Psoas muscle (tissue), 8 donors: Measurements from ENCODE around the gene OST4. TPM values are rescaled to one million over a fixed set of nuclear protein-coding genes. Genes with fewer than 3 reads are reported as not detected.
"Not testable (repeated sequence)": the region's sequence is repeated elsewhere in the genome, so short reads cannot be mapped to it uniquely, and the experiment has no call there.

Experiments
- ATAC-seq, 4 donors: fragments of 200-7000 bp; cut with Tn5 transposase; one replicate each; pipeline ENCODE4 v1.9.1; 2020; ENCODE audit warnings: moderate library complexity in 3 of 4, mild to moderate bottlenecking in 2 of 4
- DNase-seq, 2 donors: peaks; one replicate each; pipeline ENCODE4 v3.0.0-alpha.2; 2020
- H3K27ac ChIP-seq: fragments of 200-600 bp; one replicate; pipeline ENCODE4 v1.8.0; 2022
- H3K27me3 ChIP-seq, 3 donors: fragments of 200-600 bp in 1 of 3; one replicate each; pipeline versions ENCODE4 v1.6.1 to v1.8.0; 2013 to 2022; ENCODE audit warnings: low read length in 2 of 3, mild to moderate bottlenecking in 2 of 3, moderate library complexity in 1 of 3; ENCODE audit not compliant: insufficient read depth in 3 of 3
- H3K36me3 ChIP-seq, 2 donors: fragments of 200-600 bp in 1 of 2; one replicate each; pipeline versions ENCODE4 v1.6.1 to v1.8.0; 2013 to 2022; ENCODE audit warnings: low read depth in 1 of 2, mild to moderate bottlenecking in 1 of 2, moderate library complexity in 1 of 2; ENCODE audit not compliant: insufficient read depth in 1 of 2
- H3K4me1 ChIP-seq: fragments of 200-600 bp; one replicate; pipeline ENCODE4 v1.8.0; 2022
- H3K4me3 ChIP-seq: fragments of 200-600 bp; one replicate; pipeline ENCODE4 v1.8.0; 2022; ENCODE audit warnings: mild to moderate bottlenecking
- H3K9me3 ChIP-seq: fragments of 200-600 bp; one replicate; pipeline ENCODE4 v1.8.0; 2022
- WGBS, 3 donors: extraction: QIAGEN DNeasy Blood & Tissue Kit; methylation state at CpG; one replicate each; pipeline versions ENCODE4 v1.1.6 to v1.1.7; 2013; 5-methylcytosine and 5-hydroxymethylcytosine counted together
- intact Hi-C, 2 donors: fragments of 100-400 bp; cut with DNase I; formaldehyde crosslinking; loops; one replicate each; pipeline versions ENCODE4 v1.11.0 to v1.14.2; 2022
- long read RNA-seq, 2 donors: library from polyadenylated mRNA; unstranded; transcript quantifications; one replicate each; pipeline ENCODE4 v2.0.0, GENCODE V29; 2021
- polyA plus RNA-seq, 3 donors: library from polyadenylated mRNA; stranded (reverse); fragments of 200-250 nt; gene quantifications; one replicate each; pipeline ENCODE4 v1.2.3, GENCODE V29; 2013
- total RNA-seq, 4 donors: library from RNA; stranded (reverse); fragmentation: NEBNext Ultra II Directional in 2 of 4; extraction: Animal tissue kit (Norgen Biotek cat#: 25700) in 2 of 4; gene quantifications; one replicate each; pipeline versions ENCODE4 v1.2.1 to v1.2.4, GENCODE V29; 2021 to 2023
- TF ChIP-seq, protein P1 (sequence below): fragments of 200-600 bp; IDR thresholded peaks from one replicate; pipeline ENCODE4 v1.8.0; 2022; ENCODE audit warnings: antibody characterized with exemption
- donor health status: healthy with polysubstance abuse.
- donor health status: DM: no; HTN: no; CAD: no; lungs with moderate emphysema.
- donor health status: Bipolar disorder and iron deficiency.
- donor health status: healthy.
- donor health status: DM: yes; HTN: yes; CAD: no.
- donor health status: DM: no; HTN: no; CAD: no.
- donor health status: DM: no; HTN: no; CAD: no.
- donor health status: DM: yes; HTN: yes; CAD: no.

The OST4 gene
- total RNA-seq (100 to 1,000 TPM; 186 to 304 (median 236) TPM), polyA plus RNA-seq (100 to 1,000 TPM; 259 to 396 (median 306) TPM)
- long read RNA-seq, donor 1, transcript OST4-203 (3 exons, 561 nt): major isoform, 100 of 109 reads
- long read RNA-seq, donor 1, transcript OST4-201 (2 exons, 559 nt): minor isoform, 6 of 109 reads
- long read RNA-seq, donor 1, partial matches to known transcripts: 2 of 109 reads
- long read RNA-seq, donor 1, other reads (novel, unspliced or antisense): 1 of 109 reads
- long read RNA-seq, donor 2, transcript OST4-203 (3 exons, 561 nt): major isoform, 112 of 114 reads
- long read RNA-seq, donor 2, partial matches to known transcripts: 0 of 114 reads
- long read RNA-seq, donor 2, other reads (novel, unspliced or antisense): 1 of 114 reads

DNA sequence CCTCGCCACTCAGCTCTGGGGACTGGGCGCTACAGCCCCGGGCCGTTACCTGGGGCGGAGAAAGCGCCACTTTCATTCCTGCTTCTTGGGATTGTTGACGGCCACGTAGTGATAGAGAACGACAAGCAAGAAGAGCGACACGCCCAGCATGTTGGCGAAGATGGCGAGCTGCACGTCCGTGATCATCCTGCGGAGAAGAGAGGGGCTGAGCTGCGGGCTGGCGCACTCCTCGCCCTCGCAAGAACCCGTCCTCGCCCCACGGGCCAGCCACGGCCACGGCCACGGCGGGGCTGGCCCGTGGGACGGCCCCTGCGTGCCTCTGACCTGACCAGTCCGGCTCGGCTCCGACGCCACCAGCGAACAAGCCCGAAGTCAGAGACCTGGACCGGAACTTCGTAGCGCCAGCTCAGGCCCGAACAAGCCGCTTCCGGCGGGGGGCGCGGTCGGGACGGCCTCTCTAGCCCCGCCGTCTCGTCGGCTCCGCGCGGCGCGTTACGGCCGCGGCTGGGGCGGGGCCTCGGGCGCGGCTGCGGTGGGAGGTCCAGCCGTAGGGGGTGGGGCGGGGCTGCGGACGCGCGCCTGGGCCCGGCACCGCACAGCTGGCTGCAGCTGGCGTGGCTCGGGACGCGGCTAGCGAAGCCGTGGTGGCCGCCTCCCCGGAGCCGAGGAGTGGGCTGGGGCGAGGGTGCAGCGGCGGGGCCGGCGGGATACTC, at the start of gene OST4:
Gene OST4, minus strand, starts transcription at position 378 of the 713 bp plus-strand sequence.
- H3K4me3 ChIP-seq: peak within 1 kb of the TSS; percentile 90
- H3K36me3 ChIP-seq: peaks cover 6 to 36% of the 10 kb centered on the region in 2 donors
- H3K9me3 ChIP-seq: no peaks in the 10 kb centered on the region
- peaks cover 16% of the 10 kb centered on the region for H3K4me1 ChIP-seq
- H3K27ac ChIP-seq: peak within 1 kb of the TSS; percentile 88
- 1% methylated on average over 50 to 86 of the region's 86 CpGs for WGBS, 3 donors
- TF ChIP-seq, protein P1, sequence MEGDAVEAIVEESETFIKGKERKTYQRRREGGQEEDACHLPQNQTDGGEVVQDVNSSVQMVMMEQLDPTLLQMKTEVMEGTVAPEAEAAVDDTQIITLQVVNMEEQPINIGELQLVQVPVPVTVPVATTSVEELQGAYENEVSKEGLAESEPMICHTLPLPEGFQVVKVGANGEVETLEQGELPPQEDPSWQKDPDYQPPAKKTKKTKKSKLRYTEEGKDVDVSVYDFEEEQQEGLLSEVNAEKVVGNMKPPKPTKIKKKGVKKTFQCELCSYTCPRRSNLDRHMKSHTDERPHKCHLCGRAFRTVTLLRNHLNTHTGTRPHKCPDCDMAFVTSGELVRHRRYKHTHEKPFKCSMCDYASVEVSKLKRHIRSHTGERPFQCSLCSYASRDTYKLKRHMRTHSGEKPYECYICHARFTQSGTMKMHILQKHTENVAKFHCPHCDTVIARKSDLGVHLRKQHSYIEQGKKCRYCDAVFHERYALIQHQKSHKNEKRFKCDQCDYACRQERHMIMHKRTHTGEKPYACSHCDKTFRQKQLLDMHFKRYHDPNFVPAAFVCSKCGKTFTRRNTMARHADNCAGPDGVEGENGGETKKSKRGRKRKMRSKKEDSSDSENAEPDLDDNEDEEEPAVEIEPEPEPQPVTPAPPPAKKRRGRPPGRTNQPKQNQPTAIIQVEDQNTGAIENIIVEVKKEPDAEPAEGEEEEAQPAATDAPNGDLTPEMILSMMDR: no peak
- H3K27me3 ChIP-seq: no peaks in the 10 kb centered on the region
- intact Hi-C loops: loop anchor here in 1 of 2 donors (2.0 kb wide), 1 partner anchor 19 kb away; no protein-coding TSS in a partner anchor
- ATAC-seq: peak; percentile 96 to 98 (median 96)
- DNase-seq: peak; percentile 95 to 97

DNA sequence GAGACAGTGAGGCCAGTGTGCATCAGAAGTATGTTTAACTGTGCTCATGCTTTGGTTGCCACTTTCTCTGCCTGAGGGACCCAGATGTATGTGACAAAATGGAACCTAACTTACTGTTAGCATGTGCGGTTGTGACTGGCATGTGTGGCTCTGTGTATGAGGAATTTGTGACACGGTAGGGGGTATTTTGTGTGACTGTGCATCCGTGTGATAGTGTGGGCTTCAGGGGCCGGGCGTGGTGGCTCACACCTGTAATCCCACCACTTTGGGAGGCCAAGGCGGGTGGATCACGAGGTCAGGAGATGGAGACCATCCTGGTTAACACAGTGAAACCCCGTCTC, 47.8 kb upstream of the OST4 start:
- H3K27ac ChIP-seq, H3K27me3 ChIP-seq, H3K36me3 ChIP-seq, intact Hi-C loops, DNase-seq, H3K9me3 ChIP-seq, H3K4me1 ChIP-seq, ATAC-seq: not testable (repeated sequence)
- peak overlapping the region; percentile 67 for H3K4me3 ChIP-seq
- WGBS, 3 donors: 78 to 86% (median 84%) methylated on average over 8 of the region's 8 CpGs

- Histone ChIP-seq H3K36me3 (no peaks in the 10 kb centered on the region), H3K27ac (no peak within 1 kb of the TSS), H3K27me3 (peaks cover 0 to 9% (median 0%) of the 10 kb centered on the region in 3 donors), H3K4me1 (peaks cover 5% of the 10 kb centered on the region), H3K9me3 (no peaks in the 10 kb centered on the region), H3K4me3 (peak within 1 kb of the TSS; percentile 67)
- WGBS, 3 donors: 3 to 7% (median 5%) methylated on average over 58 to 84 of the region's 84 CpGs
- ATAC-seq: peak in 3 of 4 donors; percentile 22 to 30 (median 23)
- no peak for DNase-seq
- TF ChIP-seq, protein P1: no peak
- intact Hi-C loops: no loop called here
These were observed 47.3 kb upstream of the OST4 start, which contains the start of gene CGREF1 for GRCh38 chr2:27118525-27119329. Gene CGREF1, minus strand, starts transcription at chr2:27119128. Its CDS starts 14,762 bp downstream, at chr2:27104366.

GRCh38 chr2:27117995-27118524, 46.6 kb upstream of the OST4 start:
- H3K9me3 ChIP-seq: no peaks in the 10 kb centered on the region
- DNase-seq (peak in 1 of 2 donors; percentile 32), ATAC-seq (peak in 1 of 4 donors; percentile 8)
- TF ChIP-seq, protein P1: no peak
- peak overlapping the region; percentile 67 for H3K4me3 ChIP-seq
- intact Hi-C loops: no loop called here
- peaks cover 0 to 9% (median 0%) of the 10 kb centered on the region in 3 donors for H3K27me3 ChIP-seq
- H3K27ac ChIP-seq: no peak overlapping the region
- H3K36me3 ChIP-seq: no peaks in the 10 kb centered on the region
- H3K4me1 ChIP-seq: peaks cover under 1% of the 10 kb centered on the region
- 28 to 37% (median 32%) methylated on average over 11 to 14 of the region's 14 CpGs for WGBS, 3 donors
